Endothelial cell of umbilical vein (primary cell): ENCODE data around the gene FRK. TPM values are rescaled to one million over a fixed set of nuclear protein-coding genes. Genes with fewer than 3 reads are reported as not detected.

Source experiments
- BruUV-seq: library from RNA; stranded (reverse); fragments of 400-500 nt; replicated peaks from 2 replicates; lab custom pipeline; 2021; lab: Mats Ljungman, UMichigan
- CTCF ChIA-PET: fragments of 300-600, 350-600 bp; sonication (Branson Sonifier 250); formaldehyde crosslinking; loops from one replicate; lab custom pipeline; 2021; ENCODE audit warnings: antibody characterized with exemption, inconsistent platforms; lab: Charles Lee
- POLR2A ChIA-PET: fragments of 300-600, 350-600 bp; sonication (Branson Sonifier 250); formaldehyde crosslinking; loops from one replicate; lab custom pipeline; 2021; ENCODE audit warnings: antibody characterized with exemption, inconsistent platforms; lab: Charles Lee
- DNase-seq: peaks from one replicate; pipeline ENCODE4 v3.0.0-alpha.2; 2011; ENCODE audit warnings: low read depth, low spot score
- FAIRE-seq: peaks from 2 replicates; lab custom pipeline; 2011; peaks lifted over from hg19 to GRCh38; lab: Jason Lieb, UNC
- H2AFZ ChIP-seq: 2 replicates; pipeline ENCODE4 v1.6.0; 2012; ENCODE audit warnings: low read depth, low read length, control low read depth, inconsistent platforms
- H3K27ac ChIP-seq: 2 replicates; pipeline ENCODE4 v1.5.1; 2011; ENCODE audit warnings: low read depth, mild to moderate bottlenecking, control low read depth, low read length, moderate library complexity; ENCODE audit not compliant: insufficient read depth
- H3K27me3 ChIP-seq, 2 experiments: 2 replicates each; pipeline versions ENCODE4 v1.6.0 to v1.6.1; 2011; ENCODE audit warnings: low read length in 2 of 2, mixed read lengths in 1 of 2; ENCODE audit not compliant: control insufficient read depth in 2 of 2, insufficient read depth in 2 of 2
- H3K36me3 ChIP-seq, 2 experiments: 2 replicates in 1 of 2; 3 replicates in 1 of 2; pipeline ENCODE4 v1.5.1; 2011; ENCODE audit warnings: low read length in 2 of 2, mild to moderate bottlenecking in 1 of 2, moderate library complexity in 1 of 2; ENCODE audit not compliant: control insufficient read depth in 2 of 2, insufficient read depth in 2 of 2; ENCODE audit errors: extremely low read depth in 1 of 2
- H3K4me1 ChIP-seq: 3 replicates; pipeline ENCODE4 v1.5.1; 2011; ENCODE audit warnings: mild to moderate bottlenecking, low read length; ENCODE audit not compliant: control insufficient read depth, insufficient read depth; ENCODE audit errors: extremely low read depth
- H3K4me2 ChIP-seq: 2 replicates; pipeline ENCODE4 v1.6.1; 2011; ENCODE audit warnings: low read length, control low read depth, mixed read lengths; ENCODE audit not compliant: insufficient read depth
- H3K4me3 ChIP-seq, 3 experiments: fragments of 200-600 bp in 1 of 3; sonication (generic), shearing (Covaris generic) in 1 of 3; replicated peaks in 1 of 3; 2 replicates each; pipeline ENCODE4 v1.5.1; 2011 to 2016; ENCODE audit warnings: control low read depth in 3 of 3, low read length in 3 of 3, mild to moderate bottlenecking in 2 of 3, inconsistent platforms in 1 of 3, low read depth in 1 of 3, moderate library complexity in 1 of 3; ENCODE audit not compliant: insufficient read depth in 1 of 3
- H3K79me2 ChIP-seq: 2 replicates; pipeline ENCODE4 v1.6.0; 2012; ENCODE audit warnings: low read length, inconsistent platforms; ENCODE audit not compliant: control insufficient read depth, insufficient read depth
- H3K9ac ChIP-seq: replicated peaks from 2 replicates; pipeline ENCODE3; 2011; ENCODE audit warnings: low read length, control low read depth; ENCODE audit not compliant: insufficient read depth; ENCODE audit errors: extremely low read depth
- H3K9me1 ChIP-seq: replicated peaks from 3 replicates; pipeline ENCODE4 v1.6.0; 2011; ENCODE audit warnings: mild to moderate bottlenecking, low read length; ENCODE audit not compliant: control insufficient read depth, insufficient read depth; ENCODE audit errors: extremely low read depth
- H3K9me3 ChIP-seq: replicated peaks from 2 replicates; pipeline ENCODE4 v1.5.1; 2012; ENCODE audit warnings: low read length, inconsistent platforms; ENCODE audit not compliant: control insufficient read depth, insufficient read depth
- H4K20me1 ChIP-seq: replicated peaks from 2 replicates; pipeline ENCODE3; 2011; ENCODE audit warnings: mild to moderate bottlenecking, low read length; ENCODE audit not compliant: control insufficient read depth, insufficient read depth; ENCODE audit errors: extremely low read depth
- CTCF ChIP-seq, 2 donors: IDR thresholded peaks; 1 replicate in 1 of 2; 2 replicates in 1 of 2; pipeline ENCODE4 v1.5.1; 2011; ENCODE audit warnings: low read length in 2 of 2, mild to moderate bottlenecking in 2 of 2, moderate library complexity in 2 of 2, control low read depth in 1 of 2, inconsistent platforms in 1 of 2, low read depth in 1 of 2; ENCODE audit not compliant: insufficient read depth in 1 of 2; ENCODE audit errors: extremely low read depth in 1 of 2
- EZH2 ChIP-seq: IDR thresholded peaks from 2 replicates; pipeline ENCODE4 v1.6.1; 2012; ENCODE audit warnings: borderline replicate concordance, low read depth, mild to moderate bottlenecking, moderate library complexity, low read length, inconsistent platforms; ENCODE audit not compliant: severe bottlenecking
- FOS ChIP-seq: IDR thresholded peaks from 2 replicates; pipeline ENCODE4 v1.6.1; 2011; ENCODE audit warnings: mild to moderate bottlenecking, low read length, moderate library complexity, borderline replicate concordance; ENCODE audit not compliant: insufficient read depth
- GATA2 ChIP-seq: IDR thresholded peaks from 2 replicates; pipeline ENCODE4 v1.7.0; 2011; ENCODE audit warnings: low read depth, mild to moderate bottlenecking, moderate library complexity, mixed read lengths, low read length; ENCODE audit not compliant: insufficient read length, insufficient read depth
- JUN ChIP-seq: IDR thresholded peaks from 2 replicates; pipeline ENCODE4 v1.6.1; 2011; ENCODE audit warnings: borderline replicate concordance, low read depth; ENCODE audit not compliant: insufficient read length, insufficient read depth
- MAX ChIP-seq: IDR thresholded peaks from 2 replicates; pipeline ENCODE4 v1.6.1; 2011; ENCODE audit not compliant: insufficient read depth, insufficient read length
- MYC ChIP-seq: IDR thresholded peaks from one replicate; pipeline ENCODE4 v1.6.1; 2011; ENCODE audit warnings: mild to moderate bottlenecking, low read depth, low read length
- POLR2A ChIP-seq: IDR thresholded peaks from 2 replicates; pipeline ENCODE4 v1.6.1; 2012; ENCODE audit warnings: low read depth, mild to moderate bottlenecking, control low read depth, low read length
- POLR2AphosphoS5 ChIP-seq: IDR thresholded peaks from 2 replicates; pipeline ENCODE4 v1.6.1; 2012; ENCODE audit warnings: low read depth, mild to moderate bottlenecking, control low read depth, low read length, moderate library complexity; ENCODE audit not compliant: insufficient read depth
- dilution Hi-C: fragments of 300-500 bp; cut with MboI; formaldehyde crosslinking; loops from one replicate; pipeline ENCODE4 v1.15.0; 2019; ENCODE audit warnings: low sequenced_read_pairs; ENCODE audit not compliant: extremely low pct_ligation_motif_present
- intact Hi-C: fragments of 100-400 bp; cut with micrococcal nuclease; formaldehyde crosslinking; loops from one replicate; pipeline ENCODE4 v1.10.0; 2022
- polyA plus RNA-seq, 4 experiments: library from polyadenylated mRNA; depleted of rRNA in 3 of 4; stranded (reverse) in 3 of 4; unstranded in 1 of 4; fragments of >200 nt; gene quantifications; 2 replicates each; pipeline versions ENCODE4 v1.2.1 to v1.2.3, GENCODE V29; 2011 to 2012; ENCODE audit warnings: missing spikeins in 1 of 4
- total RNA-seq: library from RNA; stranded (reverse); gene quantifications from 2 replicates; pipeline ENCODE4 v1.2.3, GENCODE V29; 2021

FRK gene
- total and polyA plus RNA-seq, 2 donors (not counting 3 experiments of a cell fraction or from before 2014, with no cell fraction given), result 0.01 TPM; not detected in 1

GRCh38 chr6:115972679-115973078 is 88.0 kb downstream of the FRK start:
- no peaks in the 10 kb centered on the region for H3K4me1 ChIP-seq
- H3K9me3 ChIP-seq, result no peaks in the 10 kb centered on the region
- H2AFZ ChIP-seq, result no peak overlapping the region
- POLR2A ChIA-PET, result no interaction called here
- no peak for FAIRE-seq
- no peaks in the 10 kb centered on the region for H3K27me3 ChIP-seq
- H3K4me2 ChIP-seq, result no peak overlapping the region
- no peak for DNase-seq
- no peak overlapping the region for H3K9ac ChIP-seq
- no TSS peak for BruUV-seq
- H3K9me1 ChIP-seq, result no peaks in the 10 kb centered on the region
- intact Hi-C loops (no loop called here), dilution Hi-C loops (no loop called here)
- no peak overlapping the region for H3K27ac ChIP-seq
- no peaks in the 10 kb centered on the region for H3K79me2 ChIP-seq
- no peak overlapping the region for H3K4me3 ChIP-seq
- TF ChIP-seq MYC, result no peak
- no peak for TF ChIP-seq MAX
- no peak for TF ChIP-seq EZH2
- TF ChIP-seq FOS, result no peak
- no peak for TF ChIP-seq JUN
- TF ChIP-seq POLR2AphosphoS5, result no peak
- TF ChIP-seq GATA2, result no peak
- no peak for TF ChIP-seq CTCF (IDR thresholded peaks at IDR 0.05; ENCODE audit: extremely low read depth in 1 of 2, insufficient read depth in 1 of 2, low read depth in 1 of 2, low read length in 2 of 2)
- TF ChIP-seq POLR2A, result no peak
- no peaks in the 10 kb centered on the region for H4K20me1 ChIP-seq
- CTCF ChIA-PET, result interaction anchor here (0.9 to 1.1 kb wide), 2 partner anchors 14 to 45 kb away, joined by 3 read pairs; no protein-coding TSS in a partner anchor
- H3K36me3 ChIP-seq, result no peaks in the 10 kb centered on the region
